Ovary (tissue), 9 donors: ENCODE measurements around the gene GJB4. TPM values are rescaled to one million over a fixed set of nuclear protein-coding genes. Genes with fewer than 3 reads are reported as not detected.

Source experiments
- DNase-seq, 5 donors: peaks; one replicate each; pipeline ENCODE4 v3.0.0-alpha.2; 2019 to 2020
- H3K27ac ChIP-seq, 2 donors: fragments of 200-600 bp; one replicate each; pipeline versions ENCODE4 v1.5.1 to v1.8.0; 2019 to 2022
- H3K27me3 ChIP-seq: fragments of 200-600 bp; one replicate; pipeline ENCODE4 v1.8.0; 2022
- H3K36me3 ChIP-seq: fragments of 200-600 bp; sonication (generic); one replicate; pipeline ENCODE4 v1.5.1; 2019
- H3K4me1 ChIP-seq: one replicate; pipeline ENCODE4 v1.8.1; 2013; ENCODE audit warnings: mild to moderate bottlenecking, moderate library complexity; ENCODE audit not compliant: insufficient read depth
- H3K4me3 ChIP-seq: fragments of 200-600 bp; sonication (generic); one replicate; pipeline ENCODE4 v1.5.1; 2017
- H3K9me3 ChIP-seq, 2 donors: fragments of 200-600 bp in 1 of 2; sonication (generic) in 1 of 2; one replicate each; pipeline versions ENCODE4 v1.5.1 to v1.8.1; 2013 to 2019; ENCODE audit warnings: mild to moderate bottlenecking in 1 of 2, moderate library complexity in 1 of 2
- CTCF ChIP-seq, 3 donors: fragments of 450-650 bp in 2 of 3; fragments of 200-600 bp in 1 of 3; IDR thresholded peaks; one replicate each; pipeline versions ENCODE4 v1.5.1 to v1.8.0; 2016 to 2022; ENCODE audit warnings: antibody characterized with exemption in 3 of 3, mild to moderate bottlenecking in 1 of 3
- EP300 ChIP-seq: sonication (generic); formaldehyde crosslinking; IDR thresholded peaks from one replicate; pipeline ENCODE4 v1.6.1; 2017; ENCODE audit warnings: antibody characterized with exemption
- POLR2A ChIP-seq: fragments of 450-650 bp; IDR thresholded peaks from one replicate; pipeline ENCODE4 v1.6.1; 2017; ENCODE audit warnings: antibody characterized with exemption, mild to moderate bottlenecking, moderate library complexity
- WGBS, 3 donors: extraction: QIAGEN DNeasy Blood & Tissue Kit in 1 of 3; methylation state at CpG; one replicate each; pipeline versions ENCODE4 v1.1.5 to v1.1.7; 2013 to 2017; 5-methylcytosine and 5-hydroxymethylcytosine counted together
- intact Hi-C, 4 donors: fragments of 100-400 bp; cut with DNase I; formaldehyde crosslinking; loops; one replicate each; pipeline versions ENCODE4 v1.11.0 to v1.15.1; 2022 to 2023
- polyA plus RNA-seq, 2 donors: library from polyadenylated mRNA; stranded (reverse); fragments of 200-250 nt in 1 of 2; fragments of 350-450 nt in 1 of 2; fragmentation: Illumina TruSeq in 1 of 2; extraction: RNeasy Lipid Tissue Mini Kit (QIAGEN cat#74804) in 1 of 2; gene quantifications; one replicate each; pipeline ENCODE4 v1.2.3, GENCODE V29; 2013 to 2014
- total RNA-seq, 7 donors: library from RNA; depleted of rRNA in 2 of 7; stranded (reverse); fragments of >200 nt in 2 of 7; fragmentation: NEBNext Ultra II Directional in 3 of 7; extraction: Animal tissue kit (Norgen Biotek cat#: 25700) in 3 of 7; gene quantifications; one replicate each; pipeline versions ENCODE4 v1.1.0 to v1.2.4, GENCODE V29; 2016 to 2023
- donor health status: DM: no; HTN: no; CAD: no; lungs with moderate emphysema.
- donor health status: DM: no; HTN: no; CAD: no.
- donor health status: Bipolar disorder and iron deficiency.
- donor health status: DM: yes; HTN: yes; CAD: no.
- donor health status: DM: no; HTN: no; CAD: no.
- donor health status: DM: yes; HTN: yes; CAD: no.

GJB4 gene
- total and polyA plus RNA-seq, 9 donors = not detected

DNA sequence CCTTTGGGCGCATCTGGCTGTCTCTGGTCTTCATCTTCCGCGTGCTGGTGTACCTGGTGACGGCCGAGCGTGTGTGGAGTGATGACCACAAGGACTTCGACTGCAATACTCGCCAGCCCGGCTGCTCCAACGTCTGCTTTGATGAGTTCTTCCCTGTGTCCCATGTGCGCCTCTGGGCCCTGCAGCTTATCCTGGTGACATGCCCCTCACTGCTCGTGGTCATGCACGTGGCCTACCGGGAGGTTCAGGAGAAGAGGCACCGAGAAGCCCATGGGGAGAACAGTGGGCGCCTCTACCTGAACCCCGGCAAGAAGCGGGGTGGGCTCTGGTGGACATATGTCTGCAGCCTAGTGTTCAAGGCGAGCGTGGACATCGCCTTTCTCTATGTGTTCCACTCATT, 2.2 kb upstream of the GJB4 start:
- no peaks in the 10 kb centered on the region for H3K4me1 ChIP-seq
- no peaks in the 10 kb centered on the region for H3K27me3 ChIP-seq
- H3K9me3 ChIP-seq = no peaks in the 10 kb centered on the region
- TF ChIP-seq POLR2A = no peak
- no peak for TF ChIP-seq EP300
- H3K27ac ChIP-seq = no peak overlapping the region
- no peaks in the 10 kb centered on the region for H3K36me3 ChIP-seq
- intact Hi-C loops = no loop called here
- H3K4me3 ChIP-seq = no peak overlapping the region
- no peak for DNase-seq
- WGBS, 3 donors = 91 to 93% (median 91%) methylated on average over 21 of the region's 21 CpGs

DNA sequence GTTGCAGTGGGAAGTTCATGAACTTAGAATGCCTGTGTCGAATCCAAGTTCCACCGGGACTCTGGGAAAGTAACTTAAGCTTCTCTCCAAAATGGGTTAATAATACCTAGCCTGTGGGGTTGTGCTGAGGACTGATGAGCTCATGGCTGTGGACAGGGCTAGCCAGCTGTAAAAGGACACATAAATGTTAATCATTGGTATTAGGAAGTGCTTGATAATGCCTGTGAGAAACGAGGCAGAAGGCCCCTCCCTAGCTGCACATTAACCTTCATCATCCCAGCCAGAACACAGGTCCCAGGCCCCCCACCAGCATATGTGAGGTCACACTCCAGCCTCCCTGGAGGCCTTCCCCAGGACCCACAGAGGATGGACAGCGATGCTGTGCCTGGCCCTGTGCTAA, 789 bp upstream of the GJB4 start:
- Histone ChIP-seq H3K9me3 (no peaks in the 10 kb centered on the region), H3K4me1 (no peaks in the 10 kb centered on the region), H3K27me3 (no peaks in the 10 kb centered on the region), H3K4me3 (no peak overlapping the region), H3K27ac (no peak overlapping the region), H3K36me3 (no peaks in the 10 kb centered on the region)
- WGBS, 3 donors = 60 to 71% (median 71%) methylated on average over 4 of the region's 4 CpGs
- no peak for DNase-seq
- TF ChIP-seq POLR2A = no peak
- TF ChIP-seq EP300 = no peak
- no peak for TF ChIP-seq CTCF (IDR thresholded peaks at IDR 0.05)
- intact Hi-C loops = no loop called here

DNA sequence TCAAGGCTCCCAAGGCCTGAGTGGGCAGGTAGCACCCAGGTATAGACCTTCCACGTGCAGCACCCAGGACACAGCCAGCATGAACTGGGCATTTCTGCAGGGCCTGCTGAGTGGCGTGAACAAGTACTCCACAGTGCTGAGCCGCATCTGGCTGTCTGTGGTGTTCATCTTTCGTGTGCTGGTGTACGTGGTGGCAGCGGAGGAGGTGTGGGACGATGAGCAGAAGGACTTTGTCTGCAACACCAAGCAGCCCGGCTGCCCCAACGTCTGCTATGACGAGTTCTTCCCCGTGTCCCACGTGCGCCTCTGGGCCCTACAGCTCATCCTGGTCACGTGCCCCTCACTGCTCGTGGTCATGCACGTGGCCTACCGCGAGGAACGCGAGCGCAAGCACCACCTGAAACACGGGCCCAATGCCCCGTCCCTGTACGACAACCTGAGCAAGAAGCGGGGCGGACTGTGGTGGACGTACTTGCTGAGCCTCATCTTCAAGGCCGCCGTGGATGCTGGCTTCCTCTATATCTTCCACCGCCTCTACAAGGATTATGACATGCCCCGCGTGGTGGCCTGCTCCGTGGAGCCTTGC, 1.7 kb downstream of the GJB4 start:
- no peaks in the 10 kb centered on the region for H3K36me3 ChIP-seq
- H3K4me3 ChIP-seq = no peak overlapping the region
- intact Hi-C loops = no loop called here
- TF ChIP-seq EP300 (no peak), CTCF (IDR thresholded peaks at IDR 0.05) (no peak), POLR2A (no peak)
- no peak for DNase-seq
- no peaks in the 10 kb centered on the region for H3K9me3 ChIP-seq
- no peaks in the 10 kb centered on the region for H3K4me1 ChIP-seq
- H3K27ac ChIP-seq = no peak overlapping the region
- 93 to 94% (median 94%) methylated on average over 33 of the region's 33 CpGs for WGBS, 3 donors
- H3K27me3 ChIP-seq = no peaks in the 10 kb centered on the region

DNA sequence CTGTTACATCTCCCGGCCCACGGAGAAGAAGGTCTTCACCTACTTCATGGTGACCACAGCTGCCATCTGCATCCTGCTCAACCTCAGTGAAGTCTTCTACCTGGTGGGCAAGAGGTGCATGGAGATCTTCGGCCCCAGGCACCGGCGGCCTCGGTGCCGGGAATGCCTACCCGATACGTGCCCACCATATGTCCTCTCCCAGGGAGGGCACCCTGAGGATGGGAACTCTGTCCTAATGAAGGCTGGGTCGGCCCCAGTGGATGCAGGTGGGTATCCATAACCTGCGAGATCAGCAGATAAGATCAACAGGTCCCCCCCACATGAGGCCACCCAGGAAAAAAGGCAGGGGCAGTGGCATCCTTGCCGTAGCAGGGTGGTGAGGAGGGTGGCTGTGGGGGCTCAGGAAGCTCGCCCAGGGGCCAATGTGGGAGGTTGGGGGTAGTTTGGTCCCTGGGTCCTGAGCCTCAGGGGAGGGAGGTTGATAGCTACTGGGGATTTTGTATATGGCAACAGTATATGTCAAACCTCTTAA, 2.3 kb downstream of the GJB4 start:
- Histone ChIP-seq H3K9me3 (no peaks in the 10 kb centered on the region), H3K36me3 (no peaks in the 10 kb centered on the region), H3K27ac (no peak overlapping the region), H3K4me1 (no peaks in the 10 kb centered on the region), H3K4me3 (no peak overlapping the region), H3K27me3 (no peaks in the 10 kb centered on the region)
- no peak for DNase-seq
- TF ChIP-seq POLR2A = no peak
- TF ChIP-seq CTCF (IDR thresholded peaks at IDR 0.05) = no peak
- TF ChIP-seq EP300 = no peak
- intact Hi-C loops = no loop called here
- 86 to 92% (median 87%) methylated on average over 13 of the region's 13 CpGs for WGBS, 3 donors

GRCh38 chr1:34762474-34763141, 3.1 kb downstream of the GJB4 start:
- intact Hi-C loops = no loop called here
- no peak for TF ChIP-seq CTCF (IDR thresholded peaks at IDR 0.05)
- TF ChIP-seq POLR2A = no peak
- TF ChIP-seq EP300 = no peak
- no peak overlapping the region for H3K4me3 ChIP-seq
- no peak overlapping the region for H3K27ac ChIP-seq
- DNase-seq = no peak
- no peaks in the 10 kb centered on the region for H3K36me3 ChIP-seq
- WGBS, 3 donors = 57 to 66% (median 61%) methylated on average over 7 of the region's 7 CpGs
- no peaks in the 10 kb centered on the region for H3K9me3 ChIP-seq
- H3K4me1 ChIP-seq = no peaks in the 10 kb centered on the region
- no peaks in the 10 kb centered on the region for H3K27me3 ChIP-seq
